HPDE6-E6E7 (cell line): ENCODE measurements around the gene EFNB2.

Experiments used
- DNase-seq: peaks from one replicate; pipeline ENCODE4 v3.0.0; 2011; ENCODE audit warnings: missing footprints; ENCODE audit errors: extremely low spot score

Gene EFNB2

DNA sequence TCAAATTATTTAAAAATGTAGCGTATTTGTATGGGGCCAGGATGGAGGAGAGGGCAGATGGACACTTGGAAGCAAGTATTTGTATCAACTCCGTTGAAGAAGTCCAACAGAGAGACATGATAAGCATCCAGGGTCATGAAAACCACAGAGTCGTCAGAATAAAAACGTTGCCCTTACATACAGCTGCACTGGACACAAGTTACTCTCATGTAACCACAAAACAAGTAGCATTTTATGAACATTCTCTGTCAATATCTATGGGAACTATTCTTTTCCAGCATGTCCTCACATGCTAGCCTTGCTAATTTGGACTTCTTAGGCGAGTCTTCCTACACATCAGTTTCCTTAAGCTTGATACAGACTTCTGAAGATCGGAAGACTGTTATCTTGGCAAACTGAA is 35.0 kb downstream of the EFNB2 start:
- no peak for DNase-seq

GRCh38 chr13:106499896-106500295 is 35.6 kb downstream of the EFNB2 start:
- no peak for DNase-seq

- no peak for DNase-seq
Measured at GRCh38 chr13:106499113-106499512, 36.3 kb downstream of the EFNB2 start.

- DNase-seq = no peak
Measured at GRCh38 chr13:106498571-106498970, 36.9 kb downstream of the EFNB2 start.

DNA sequence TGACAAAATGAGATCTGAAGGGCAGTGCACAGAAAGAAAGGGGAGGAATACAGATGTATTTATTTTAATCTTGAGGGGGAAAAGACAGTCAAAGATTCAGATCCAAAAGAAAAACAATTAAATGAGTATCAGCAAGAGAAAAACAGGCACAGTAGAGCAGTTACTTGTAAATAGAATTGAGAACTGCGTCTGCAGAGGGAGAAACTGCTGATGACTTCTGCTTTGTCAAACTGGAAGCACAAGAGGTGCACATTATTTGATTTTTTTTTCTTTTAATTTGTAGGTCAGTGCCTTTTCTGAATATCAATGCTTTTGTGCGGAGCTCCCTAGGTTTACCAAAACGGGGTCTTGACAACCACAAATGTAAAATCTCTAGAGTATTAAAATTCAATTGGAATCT is 37.3 kb downstream of the EFNB2 start:
- DNase-seq = no peak

DNA sequence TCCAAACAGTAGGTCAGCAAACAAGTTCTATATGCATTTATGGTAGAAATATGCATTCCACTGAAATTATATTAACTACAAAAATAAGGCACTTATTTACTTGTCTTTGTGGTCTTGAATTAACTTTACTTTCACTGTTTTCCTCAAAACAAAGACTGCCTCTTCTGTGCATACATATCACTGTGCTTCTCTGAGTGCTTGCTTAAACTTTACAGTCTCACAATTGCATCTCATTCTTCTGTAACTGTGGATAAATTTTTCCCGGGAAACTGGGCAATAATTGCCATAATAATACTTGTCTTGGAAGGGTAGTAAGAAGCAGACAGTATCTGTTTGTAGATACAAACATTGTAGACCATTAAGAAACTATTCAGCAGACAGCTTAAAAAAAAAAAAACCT is 38.4 kb downstream of the EFNB2 start:
- DNase-seq = no peak

- no peak for DNase-seq
Measured at GRCh38 chr13:106496072-106496997, 39.1 kb downstream of the EFNB2 start.

DNA sequence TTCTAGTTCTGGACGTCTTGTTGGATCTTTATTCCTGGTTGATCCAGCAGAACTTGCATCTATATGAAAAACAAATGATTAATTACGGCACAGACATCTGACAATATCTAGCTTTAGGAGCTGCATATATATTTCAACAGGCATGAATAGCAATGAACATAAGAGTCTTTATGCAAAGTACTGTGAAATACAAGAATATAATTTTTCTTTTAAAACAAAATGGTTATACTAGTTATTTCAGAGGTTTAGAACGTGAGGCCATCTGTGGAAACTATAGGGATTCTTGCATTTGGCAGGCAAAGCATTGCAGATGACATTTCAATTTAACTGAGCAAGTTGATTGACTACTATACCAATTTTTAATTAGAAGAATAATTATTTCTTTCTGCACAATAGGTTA is 40.5 kb downstream of the EFNB2 start:
- DNase-seq = no peak

GRCh38 chr13:106494506-106494905 is 41.0 kb downstream of the EFNB2 start:
- DNase-seq = no peak

DNA sequence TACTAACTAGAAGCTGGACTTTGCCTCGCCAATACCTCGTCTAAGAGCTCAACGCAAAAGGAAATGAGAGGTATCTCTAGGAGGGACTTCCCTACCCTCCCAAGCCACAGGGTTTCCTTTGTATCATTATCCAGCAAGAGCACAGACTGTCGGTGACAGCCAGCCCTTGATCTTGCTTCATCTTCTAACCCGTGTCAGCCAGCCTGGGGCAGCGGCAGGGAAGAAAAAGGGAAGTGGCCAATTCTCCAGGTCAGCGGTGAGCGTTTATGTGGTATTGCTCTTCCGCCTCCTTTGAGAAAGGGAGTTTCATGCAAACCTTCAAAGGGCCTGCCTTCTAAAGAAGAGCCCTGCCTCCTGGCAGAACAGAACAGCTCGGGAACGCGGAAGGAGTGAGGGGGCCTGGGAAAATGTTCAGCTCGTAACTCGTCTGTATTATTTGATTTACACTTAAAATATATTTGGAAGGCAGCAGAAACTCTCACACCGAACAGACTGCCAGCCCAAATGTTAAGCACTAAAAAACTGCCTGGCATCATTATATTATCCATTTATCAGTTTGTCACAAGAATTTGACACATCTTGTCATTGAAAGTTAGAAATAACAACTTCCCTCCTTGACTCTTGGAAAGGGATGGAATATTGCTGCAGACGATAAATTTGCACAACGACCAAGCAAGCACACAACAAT is 41.8 kb downstream of the EFNB2 start:
- no peak for DNase-seq

DNA sequence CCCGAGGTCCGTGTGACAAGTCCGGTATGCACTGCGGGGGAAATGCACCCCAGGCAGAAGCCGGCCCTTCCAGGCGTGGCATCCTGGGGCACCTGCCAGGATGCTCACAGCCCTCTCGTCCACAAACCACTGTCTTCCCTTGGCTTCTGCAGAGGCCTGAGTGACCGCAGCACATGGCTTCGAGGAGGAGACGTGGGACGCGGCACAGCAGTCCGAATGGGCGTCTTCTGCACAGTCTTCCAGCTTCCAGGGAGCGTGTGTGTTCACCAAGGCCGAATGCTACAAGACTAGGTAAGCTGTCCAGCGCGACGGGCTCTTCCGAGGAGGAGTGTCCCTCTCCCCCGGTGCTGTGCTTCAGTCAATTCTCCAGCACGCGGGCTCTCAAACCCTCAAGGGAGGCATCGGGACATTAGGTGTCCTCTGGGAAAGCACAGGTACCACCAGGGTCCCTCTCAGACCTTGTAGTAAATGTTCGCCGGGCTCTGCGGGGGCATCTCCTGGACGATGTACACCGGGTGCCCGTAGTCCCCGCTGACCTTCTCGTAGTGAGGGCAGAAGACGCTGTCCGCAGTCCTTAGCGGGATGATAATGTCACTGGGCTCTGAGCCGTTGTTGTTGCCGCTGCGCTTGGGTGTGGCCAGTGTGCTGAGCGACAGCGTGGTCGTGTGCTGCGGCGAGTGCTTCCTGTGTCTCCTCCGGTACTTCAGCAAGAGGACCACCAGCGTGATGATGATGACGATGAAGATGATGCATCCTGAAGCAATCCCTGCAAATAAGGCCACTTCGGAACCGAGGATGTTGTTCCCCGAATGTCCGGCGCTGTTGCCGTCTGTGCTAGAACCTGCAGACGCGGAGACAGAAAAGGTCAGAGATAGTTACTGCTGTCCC is 42.6 kb downstream of the EFNB2 start:
- no peak for DNase-seq

DNA sequence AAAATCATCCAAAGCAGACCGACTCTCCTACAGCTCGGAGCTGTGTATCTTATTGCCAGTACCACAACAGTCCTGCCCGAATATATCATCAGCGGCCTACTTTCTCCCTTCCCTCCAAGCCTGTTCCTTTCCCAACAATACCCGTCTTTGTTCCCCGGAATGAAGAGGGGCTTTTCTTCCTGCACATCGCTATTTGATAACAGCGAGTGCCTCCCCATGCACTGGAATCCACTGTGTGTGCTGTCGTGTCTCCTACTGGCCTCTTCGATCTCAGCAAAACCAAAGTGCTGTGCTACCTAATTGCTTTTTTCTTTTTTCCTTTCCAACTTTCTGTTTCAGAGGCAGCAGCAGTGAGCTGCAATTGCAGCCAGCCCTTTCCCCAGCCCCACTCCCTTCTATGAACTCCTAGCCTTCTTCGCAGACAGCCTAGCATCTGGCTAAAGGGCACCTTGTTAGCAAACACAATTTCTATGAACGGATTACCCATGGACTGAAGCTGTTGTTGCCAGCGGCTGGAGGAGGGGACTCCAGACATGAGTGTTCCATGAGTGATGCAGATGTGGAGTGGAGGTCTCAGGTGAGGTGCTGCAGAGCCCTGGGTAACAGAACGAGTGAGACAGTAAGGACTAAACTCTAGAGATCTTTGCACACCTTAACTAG is 43.4 kb downstream of the EFNB2 start:
- DNase-seq = no peak

DNA sequence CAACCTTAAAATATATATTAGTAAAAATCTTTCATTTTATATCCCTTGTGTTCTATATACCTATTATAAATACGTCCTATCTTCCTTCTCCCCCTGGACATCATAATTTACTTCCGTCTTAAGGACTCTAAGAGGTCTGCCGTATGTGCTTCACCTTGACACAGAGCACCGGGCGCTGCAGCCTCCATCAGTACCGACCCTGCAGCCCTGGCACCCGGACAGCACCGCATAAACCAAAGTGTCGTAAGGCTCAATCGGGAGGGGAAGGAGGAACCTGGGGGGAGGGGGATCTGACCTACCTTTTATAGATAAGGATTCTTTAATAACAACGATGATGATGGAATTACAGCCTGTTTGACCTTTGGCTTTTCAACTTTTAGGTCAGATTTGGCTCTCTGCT is 44.0 kb downstream of the EFNB2 start:
- no peak for DNase-seq

- DNase-seq = no peak
Measured at GRCh38 chr13:106490569-106491321, 44.7 kb downstream of the EFNB2 start.

DNA sequence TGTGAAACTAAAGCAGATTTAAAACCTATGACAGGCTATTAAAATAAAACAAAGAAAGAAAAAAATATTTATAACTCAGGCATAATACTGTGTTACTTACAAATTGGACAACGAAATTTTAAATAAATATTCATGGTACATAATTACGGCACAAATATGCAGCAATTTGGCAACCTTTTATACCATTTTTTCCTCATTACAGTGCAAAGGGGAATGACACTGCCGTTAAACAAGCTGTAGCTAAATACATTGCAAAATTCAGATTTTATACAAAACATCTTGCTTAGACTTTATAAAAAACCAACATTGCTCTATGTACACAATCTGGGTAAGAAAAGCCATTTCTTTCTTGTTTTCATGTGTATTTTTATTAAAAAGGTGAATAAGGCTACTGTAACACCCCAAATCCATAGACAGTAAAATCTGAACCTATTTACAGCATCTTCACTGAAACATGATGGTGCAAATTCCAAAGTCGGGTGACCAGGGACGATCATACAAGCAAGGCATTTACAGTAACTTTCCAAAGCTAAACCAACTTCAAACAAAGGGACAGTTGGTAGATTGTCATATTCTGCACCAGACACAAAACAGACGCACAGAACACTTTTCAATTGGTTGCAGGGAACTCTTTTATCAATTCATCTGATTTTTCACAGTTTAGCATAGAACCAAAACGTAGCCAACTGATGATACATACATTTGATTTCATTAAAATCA is 45.5 kb downstream of the EFNB2 start:
- no peak for DNase-seq

- no peak for DNase-seq
Measured at GRCh38 chr13:106488686-106489085, 46.8 kb downstream of the EFNB2 start.

DNA sequence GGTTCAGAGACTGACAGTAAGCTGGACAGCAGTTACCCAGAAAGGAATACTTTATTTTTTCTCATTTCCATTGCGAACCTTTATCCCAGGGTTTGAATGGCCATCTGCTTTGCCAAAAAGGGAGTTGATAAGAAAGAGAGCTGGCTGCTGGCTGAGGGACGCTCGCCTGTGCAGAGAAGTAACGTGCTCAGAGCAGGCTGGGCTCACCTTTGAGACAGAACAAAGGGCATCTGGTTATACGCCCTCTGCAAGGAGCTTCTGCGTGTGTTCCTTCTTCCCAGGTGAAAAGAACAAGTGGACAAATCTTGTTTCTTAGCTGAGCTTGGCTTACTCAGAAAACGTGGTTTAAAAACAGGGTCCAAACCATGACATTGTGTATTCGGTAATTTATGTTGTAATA is 47.4 kb downstream of the EFNB2 start:
- DNase-seq = no peak

GRCh38 chr13:106487129-106487528 is 48.3 kb downstream of the EFNB2 start:
- no peak for DNase-seq

DNA sequence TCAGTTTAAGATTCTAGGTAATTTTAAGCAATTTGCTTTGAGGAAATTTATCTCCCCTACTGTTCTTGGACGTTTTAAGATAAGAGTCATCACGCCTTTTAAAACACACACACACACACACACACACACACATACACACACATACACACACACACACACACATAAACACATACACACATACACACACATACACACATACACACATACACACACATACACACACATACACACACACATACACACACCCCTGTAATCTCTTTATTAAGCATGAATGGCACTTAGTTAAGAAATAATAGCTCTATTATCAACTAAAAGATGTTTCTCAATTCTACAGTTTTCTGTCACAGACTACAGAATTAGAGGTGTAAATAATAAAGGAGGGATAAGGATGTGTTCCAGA is 49.2 kb downstream of the EFNB2 start:
- DNase-seq = no peak

GRCh38 chr13:106484537-106485193 is 50.8 kb downstream of the EFNB2 start:
- DNase-seq = no peak
